Measurements from ENCODE around the gene REN.

REN gene

GRCh38 chr1:204190212-204191211, 24.4 kb upstream of the REN start:
- no peak for TF ChIP-seq CTCF (IDR thresholded peaks at IDR 0.05)
- no peaks in the 10 kb centered on the region for H3K9me3 ChIP-seq
- no peaks in the 10 kb centered on the region for H3K36me3 ChIP-seq
- H3K4me1 ChIP-seq (ENCODE audit: control insufficient read depth in 1 of 2, insufficient read depth in 1 of 2, low read depth in 1 of 2, low read length in 1 of 2): peaks cover 6 to 15% of the 10 kb centered on the region in 2 experiments
- peaks cover 94% of the 10 kb centered on the region for H3K27me3 ChIP-seq
- H3K27ac ChIP-seq: no peak overlapping the region
- peak overlapping the region in 1 of 2 experiments; percentile 44 for H3K4me3 ChIP-seq (ENCODE audit: low read depth in 1 of 2, low read length in 1 of 2)

- no peak for TF ChIP-seq CTCF (IDR thresholded peaks at IDR 0.05)
- no peaks in the 10 kb centered on the region for H3K36me3 ChIP-seq
- H3K27me3 ChIP-seq: peaks cover 85% of the 10 kb centered on the region
- H3K4me1 ChIP-seq (ENCODE audit: control insufficient read depth in 1 of 2, insufficient read depth in 1 of 2, low read depth in 1 of 2, low read length in 1 of 2): peaks cover 6 to 15% of the 10 kb centered on the region in 2 experiments
- no peak overlapping the region for H3K27ac ChIP-seq
- H3K9me3 ChIP-seq: no peaks in the 10 kb centered on the region
- H3K4me3 ChIP-seq (ENCODE audit: low read depth in 1 of 2, low read length in 1 of 2): no peak overlapping the region
Observed at GRCh38 chr1:204188959-204189639, 23.0 kb upstream of the REN start.

- Histone ChIP-seq H3K27me3 (peaks cover 68% of the 10 kb centered on the region), H3K4me1 (ENCODE audit: control insufficient read depth in 1 of 2, insufficient read depth in 1 of 2, low read depth in 1 of 2, low read length in 1 of 2) (peaks cover 6 to 15% of the 10 kb centered on the region in 2 experiments), H3K27ac (no peak overlapping the region), H3K9me3 (no peaks in the 10 kb centered on the region), H3K4me3 (ENCODE audit: low read depth in 1 of 2, low read length in 1 of 2) (no peak overlapping the region), H3K36me3 (no peaks in the 10 kb centered on the region)
- no peak for TF ChIP-seq CTCF (IDR thresholded peaks at IDR 0.05)
Observed at GRCh38 chr1:204186597-204186996, 20.5 kb upstream of the REN start.

GRCh38 chr1:204181116-204181515, 15.0 kb upstream of the REN start:
- H3K36me3 ChIP-seq: no peaks in the 10 kb centered on the region
- H3K4me1 ChIP-seq (ENCODE audit: control insufficient read depth in 1 of 2, insufficient read depth in 1 of 2, low read depth in 1 of 2, low read length in 1 of 2): no peaks in the 10 kb centered on the region
- H3K9me3 ChIP-seq: no peaks in the 10 kb centered on the region
- no peak overlapping the region for H3K27ac ChIP-seq
- TF ChIP-seq CTCF (IDR thresholded peaks at IDR 0.05): no peak
- peaks cover 50% of the 10 kb centered on the region for H3K27me3 ChIP-seq
- H3K4me3 ChIP-seq (ENCODE audit: low read depth in 1 of 2, low read length in 1 of 2): no peak overlapping the region

GRCh38 chr1:204180133-204180532, 14.0 kb upstream of the REN start:
- no peaks in the 10 kb centered on the region for H3K36me3 ChIP-seq
- no peak for TF ChIP-seq CTCF (IDR thresholded peaks at IDR 0.05)
- no peak overlapping the region for H3K4me3 ChIP-seq (ENCODE audit: low read depth in 1 of 2, low read length in 1 of 2)
- H3K9me3 ChIP-seq: no peaks in the 10 kb centered on the region
- no peak overlapping the region for H3K27ac ChIP-seq
- H3K27me3 ChIP-seq: peaks cover 54% of the 10 kb centered on the region
- H3K4me1 ChIP-seq (ENCODE audit: control insufficient read depth in 1 of 2, insufficient read depth in 1 of 2, low read depth in 1 of 2, low read length in 1 of 2): no peaks in the 10 kb centered on the region

All from neutrophil (primary cell).